Hematopoietic multipotent progenitor cell (in vitro differentiated cells): ENCODE results near the gene PARD3. TPM values are rescaled to one million over a fixed set of nuclear protein-coding genes. Genes with fewer than 3 reads are reported as not detected.

ENCODE experiments used
- DNase-seq, 3 donors: peaks; one replicate each; pipeline ENCODE4 v3.0.0-alpha.2; 2011 to 2015; ENCODE audit warnings: low read depth in 2 of 3, low spot score in 2 of 3
- total RNA-seq: library from RNA; depleted of rRNA; stranded (reverse); fragments of >200 nt; gene quantifications from one replicate; pipeline ENCODE4 v1.2.3, GENCODE V29; 2012

Gene PARD3
- total RNA-seq, 1 donor, result 3.2 TPM

DNA sequence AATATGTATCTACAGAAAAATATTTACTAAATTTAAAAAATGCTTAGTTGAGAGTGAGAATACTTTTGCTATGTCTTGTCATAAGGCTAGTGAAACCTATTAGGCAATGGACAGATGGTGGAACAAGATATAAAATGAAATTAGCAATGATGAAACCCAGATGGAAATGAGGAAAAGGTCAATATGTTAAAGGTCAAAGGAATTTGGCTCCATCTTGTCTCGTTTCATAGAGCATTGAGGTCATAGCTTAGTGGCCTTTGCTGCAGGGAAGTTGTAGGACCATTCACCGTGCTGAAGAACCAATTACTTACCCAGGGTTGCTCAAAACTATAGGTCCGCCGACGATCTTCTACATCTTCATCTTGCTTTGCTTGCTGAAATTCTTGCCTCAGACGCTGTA lies 683.9 kb downstream of the PARD3 start:
- no peak for DNase-seq

- DNase-seq, result no peak
Measured at GRCh38 chr10:34127676-34128075, 687.4 kb downstream of the PARD3 start.

- no peak for DNase-seq
Measured at GRCh38 chr10:34126371-34127151, 688.5 kb downstream of the PARD3 start.

DNA sequence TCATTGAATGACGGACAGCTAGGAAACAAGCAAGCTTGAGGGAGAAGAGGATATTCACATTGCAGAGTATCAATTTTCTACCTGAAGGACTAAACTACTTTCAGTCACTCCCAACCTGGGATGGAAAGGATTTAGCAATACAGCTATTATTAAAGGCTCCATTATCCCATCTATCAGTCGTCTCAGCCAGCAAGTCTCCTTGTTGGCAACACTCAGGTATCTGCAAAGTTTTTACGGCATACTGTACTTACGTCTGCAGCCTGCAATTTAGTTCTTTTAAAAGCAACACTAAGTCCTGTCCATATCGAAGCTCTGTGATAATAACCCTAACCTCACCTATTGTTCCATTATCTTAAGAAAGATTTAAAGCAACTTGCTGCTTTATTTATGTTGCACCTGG lies 689.4 kb downstream of the PARD3 start:
- DNase-seq, result no peak

GRCh38 chr10:34124522-34125035 lies 690.5 kb downstream of the PARD3 start:
- DNase-seq, result no peak

DNA sequence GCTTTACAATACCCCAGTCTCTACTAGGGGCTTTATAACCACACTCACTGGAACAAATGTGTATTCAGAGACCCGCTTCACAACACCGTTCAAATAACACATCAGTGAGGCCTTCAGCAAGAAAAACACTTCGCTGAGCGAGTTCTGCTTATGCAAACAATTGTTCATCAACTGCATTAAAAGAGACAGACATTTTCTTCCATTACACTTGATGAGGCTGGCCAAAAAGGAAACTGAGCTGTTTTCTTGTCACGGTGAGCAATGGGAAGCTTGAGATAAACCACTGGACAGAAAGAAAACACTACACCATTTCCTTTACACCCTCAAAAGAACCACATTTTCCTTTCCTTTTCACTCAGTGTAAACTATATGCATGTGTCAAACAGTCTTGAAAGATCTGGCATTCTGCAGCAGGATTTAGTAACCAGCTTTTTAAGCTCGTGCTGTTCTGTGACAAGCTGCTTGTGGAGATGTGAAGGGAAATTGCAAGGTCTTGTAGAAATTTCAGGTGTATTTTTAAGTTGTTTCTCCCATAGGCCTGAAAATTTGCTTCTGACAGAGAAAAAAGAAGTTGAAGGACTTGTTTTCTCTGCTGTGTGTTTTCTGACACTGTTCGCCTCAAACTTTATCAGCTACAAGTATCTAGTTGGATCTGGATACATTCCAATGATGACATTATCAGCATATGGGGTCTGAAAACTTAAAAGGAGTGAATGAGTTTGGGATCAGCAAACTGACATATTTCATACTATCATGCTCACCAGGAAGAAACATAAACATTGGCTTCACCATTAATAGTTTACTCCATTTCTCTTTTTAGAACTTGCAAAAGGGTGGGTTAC lies 693.1 kb downstream of the PARD3 start:
- peak in 1 of 3 donors; percentile 31 for DNase-seq

GRCh38 chr10:34121125-34121753 lies 693.9 kb downstream of the PARD3 start:
- no peak for DNase-seq

GRCh38 chr10:34119456-34119855 lies 695.6 kb downstream of the PARD3 start:
- no peak for DNase-seq

- no peak for DNase-seq
Measured at GRCh38 chr10:34116681-34117271, 698.3 kb downstream of the PARD3 start.

DNA sequence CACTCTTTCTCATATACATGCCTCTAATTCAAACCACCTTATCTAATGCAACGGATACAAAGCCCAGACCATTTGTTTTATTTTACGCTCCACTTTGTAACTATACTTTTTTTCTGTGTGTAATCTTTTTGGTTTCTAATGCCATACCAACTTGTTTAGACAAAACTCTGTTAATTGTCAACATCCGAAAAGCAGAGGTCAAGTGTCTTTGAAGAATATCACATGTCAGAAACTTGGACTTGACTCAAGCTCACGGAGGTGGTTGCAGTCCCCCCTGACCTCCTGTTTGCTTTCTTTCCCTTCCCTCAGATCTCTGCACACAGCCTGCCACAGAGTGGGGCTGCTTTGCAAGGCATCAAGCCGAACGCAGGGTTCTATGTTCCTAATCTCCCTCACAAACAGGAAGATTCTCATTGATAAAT lies 698.9 kb downstream of the PARD3 start:
- DNase-seq, result no peak

- DNase-seq, result no peak
Measured at GRCh38 chr10:34114914-34115313, 700.2 kb downstream of the PARD3 start.

DNA sequence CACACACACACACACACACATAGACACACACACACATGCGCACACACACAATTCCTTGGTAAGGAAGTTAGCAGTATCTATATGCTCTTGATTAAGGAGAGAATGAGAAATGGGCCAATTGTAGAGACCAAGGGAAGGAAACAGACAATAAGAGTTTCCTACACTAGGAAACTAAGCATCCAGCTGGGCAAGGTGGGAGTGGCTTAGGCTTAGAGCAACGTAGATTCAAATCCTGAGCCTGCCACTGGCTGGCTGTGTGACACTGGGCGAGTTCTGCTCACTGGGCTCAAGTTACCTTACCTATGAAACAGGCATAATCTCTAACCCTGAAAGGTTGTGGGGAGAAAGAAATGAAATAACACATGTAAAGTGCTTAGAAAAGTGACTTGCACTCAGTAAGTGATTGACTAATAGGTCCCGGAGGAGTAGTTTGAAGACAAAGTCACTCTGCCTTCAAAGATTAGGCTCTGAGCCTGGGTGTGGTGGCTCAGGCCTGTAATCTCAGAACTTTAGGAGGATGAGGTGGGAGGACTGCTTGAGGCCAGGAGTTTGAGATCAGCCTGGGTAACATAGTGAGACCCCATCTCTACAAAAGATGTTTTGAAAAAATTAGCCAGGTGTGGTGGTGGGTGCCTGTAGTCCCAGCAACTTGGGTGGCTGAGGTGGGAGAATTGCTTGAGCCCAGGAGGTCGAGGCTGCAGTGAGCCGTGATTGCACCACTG lies 701.4 kb downstream of the PARD3 start:
- DNase-seq, result no peak

GRCh38 chr10:34112171-34112782 lies 702.8 kb downstream of the PARD3 start:
- DNase-seq, result no peak

GRCh38 chr10:34111179-34111578 lies 703.9 kb downstream of the PARD3 start:
- no peak for DNase-seq

DNA sequence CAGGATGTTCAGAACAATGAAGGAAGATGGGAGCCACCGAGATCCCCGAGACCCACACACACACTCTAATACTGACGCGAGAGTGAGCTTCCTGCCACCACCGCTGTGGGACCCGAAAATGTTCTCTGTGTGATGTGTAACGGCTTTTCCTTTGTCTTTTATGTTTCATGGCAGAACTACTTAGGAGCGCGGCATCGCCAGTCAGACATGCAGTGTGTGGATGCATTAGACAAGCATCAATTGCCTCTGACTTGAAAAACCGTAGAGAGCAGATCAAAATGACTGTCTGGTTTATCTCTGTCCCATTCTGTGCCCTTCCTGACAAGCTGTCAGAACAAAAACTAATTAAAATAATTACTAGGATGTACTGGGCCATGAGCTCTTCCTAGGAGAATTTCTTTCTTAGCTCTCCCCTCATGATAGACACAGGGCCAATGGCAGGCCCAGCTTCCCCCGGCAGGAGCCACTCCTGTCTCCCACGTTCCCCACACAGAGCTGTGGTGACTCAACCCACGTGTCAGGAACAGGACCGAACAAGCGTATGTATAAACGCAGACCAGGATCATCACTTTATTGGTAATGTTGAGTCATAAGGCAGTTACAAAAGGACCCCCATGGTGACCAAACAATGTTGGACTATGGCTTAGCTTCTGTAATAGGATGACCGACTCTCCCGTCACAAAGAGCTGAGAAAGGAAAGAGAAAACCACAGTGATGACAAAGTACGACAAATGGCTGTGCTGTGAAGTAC lies 705.0 kb downstream of the PARD3 start:
- DNase-seq, result no peak

GRCh38 chr10:34109495-34109894 lies 705.6 kb downstream of the PARD3 start:
- no peak for DNase-seq

- DNase-seq, result no peak
Measured at GRCh38 chr10:34107626-34108516, 707.2 kb downstream of the PARD3 start.

GRCh38 chr10:34106356-34106885 lies 708.7 kb downstream of the PARD3 start:
- DNase-seq, result no peak
